HG03139 (cell line): ENCODE results near the gene SULT1B1.
"Not testable (repeated sequence)": the region's sequence is repeated elsewhere in the genome, so short reads cannot be mapped to it uniquely, and the experiment has no call there.

Source experiments
- ATAC-seq: cut with Tn5 transposase; IDR thresholded peaks from one replicate; pipeline ENCODE4 v1.9.1; 2021; ENCODE audit not compliant: unreplicated experiment

The SULT1B1 gene

GRCh38 chr4:69760455-69760854 is at the start of gene SULT1B1:
Gene SULT1B1 (minus strand): TSS chr4:69760620. CDS start chr4:69755217, 5,403 bp downstream.
- ATAC-seq = no peak

GRCh38 chr4:69800599-69800998 is 40.2 kb upstream of the SULT1B1 start:
- ATAC-seq = no peak

GRCh38 chr4:69799337-69799736 is 38.9 kb upstream of the SULT1B1 start:
- ATAC-seq = no peak

GRCh38 chr4:69793732-69794131 is 33.3 kb upstream of the SULT1B1 start:
- ATAC-seq = no peak

GRCh38 chr4:69787879-69788278 is 27.5 kb upstream of the SULT1B1 start:
- no peak for ATAC-seq

- ATAC-seq = no peak
Measured at GRCh38 chr4:69786547-69786946, 26.1 kb upstream of the SULT1B1 start.

- ATAC-seq = no peak
Measured at GRCh38 chr4:69785211-69785831, 24.9 kb upstream of the SULT1B1 start.

- ATAC-seq = no peak
Measured at GRCh38 chr4:69782651-69783310, 22.4 kb upstream of the SULT1B1 start.

- ATAC-seq = no peak
Measured at GRCh38 chr4:69781458-69782418, 21.3 kb upstream of the SULT1B1 start.

GRCh38 chr4:69780141-69780540 is 19.7 kb upstream of the SULT1B1 start:
- no peak for ATAC-seq

GRCh38 chr4:69776696-69777095 is 16.3 kb upstream of the SULT1B1 start:
- no peak for ATAC-seq

GRCh38 chr4:69775321-69775867 is 15.0 kb upstream of the SULT1B1 start:
- ATAC-seq = no peak

- ATAC-seq = no peak
Measured at GRCh38 chr4:69773484-69773883, 13.1 kb upstream of the SULT1B1 start.

GRCh38 chr4:69768554-69768953 is 8.1 kb upstream of the SULT1B1 start:
- ATAC-seq = not testable (repeated sequence)

- no peak for ATAC-seq
Measured at GRCh38 chr4:69765751-69766150, 5.3 kb upstream of the SULT1B1 start.

- ATAC-seq = no peak
Measured at GRCh38 chr4:69764311-69764710, 3.9 kb upstream of the SULT1B1 start.

- ATAC-seq = no peak
Measured at GRCh38 chr4:69763233-69763632, 2.8 kb upstream of the SULT1B1 start.

GRCh38 chr4:69759189-69759604 is 1.2 kb downstream of the SULT1B1 start:
- ATAC-seq = no peak

- no peak for ATAC-seq
Measured at GRCh38 chr4:69757464-69757863, 3.0 kb downstream of the SULT1B1 start.

GRCh38 chr4:69754926-69755580 is 5.4 kb downstream of the SULT1B1 start:
- no peak for ATAC-seq

GRCh38 chr4:69753686-69754085 is 6.7 kb downstream of the SULT1B1 start:
- ATAC-seq = no peak
